ENCODE measurements around the gene EDEM3. TPM values are rescaled to one million over a fixed set of nuclear protein-coding genes. Genes with fewer than 3 reads are reported as not detected.

EDEM3 gene
- total RNA-seq, 1 experiment from 2014 or later, result 44.5 TPM

GRCh38 chr1:184792450-184792969, 37.9 kb upstream of the EDEM3 start:
- peak overlapping the region; percentile 38 for H3K4me3 Mint-ChIP-seq (ENCODE audit: low read depth, unreplicated experiment)
- TF ChIP-seq CTCF (IDR thresholded peaks at IDR 0.05; ENCODE audit: unreplicated experiment), result no peak
- no TSS peak for BruUV-seq (replicated peaks)
- CTCF ChIA-PET, result no interaction called here
- no peaks in the 10 kb centered on the region for H3K36me3 Mint-ChIP-seq (ENCODE audit: insufficient read depth, unreplicated experiment)
- H3K27me3 Mint-ChIP-seq (ENCODE audit: unreplicated experiment), result no peaks in the 10 kb centered on the region
- intact Hi-C loops (cut with micrococcal nuclease; ENCODE audit: unreplicated experiment), result loop anchor here (2.0 kb wide), 1 partner anchor 38 kb away; the partner anchor contains the start of gene EDEM3
- peaks cover 41% of the 10 kb centered on the region for H3K4me1 Mint-ChIP-seq (ENCODE audit: low read depth, unreplicated experiment)
- peak; percentile 71 for DNase-seq
- H3K27ac Mint-ChIP-seq (ENCODE audit: unreplicated experiment), result peak overlapping the region; percentile 86
- H3K9me3 Mint-ChIP-seq (ENCODE audit: low read depth, unreplicated experiment), result no peaks in the 10 kb centered on the region

- no TSS peak for BruUV-seq (replicated peaks)
- DNase-seq, result no peak
- CTCF ChIA-PET, result interaction anchor here (0.7 kb wide), 1 partner anchor 127 kb away, joined by 3 read pairs; no protein-coding TSS in a partner anchor
- TF ChIP-seq CTCF (IDR thresholded peaks at IDR 0.05; ENCODE audit: unreplicated experiment), result no peak
- Mint-ChIP-seq H3K9me3 (ENCODE audit: low read depth, unreplicated experiment) (no peaks in the 10 kb centered on the region), H3K4me3 (ENCODE audit: low read depth, unreplicated experiment) (no peak overlapping the region), H3K36me3 (ENCODE audit: insufficient read depth, unreplicated experiment) (no peaks in the 10 kb centered on the region), H3K27ac (ENCODE audit: unreplicated experiment) (no peak overlapping the region), H3K4me1 (ENCODE audit: low read depth, unreplicated experiment) (peaks cover 41% of the 10 kb centered on the region), H3K27me3 (ENCODE audit: unreplicated experiment) (no peaks in the 10 kb centered on the region)
- intact Hi-C loops (cut with micrococcal nuclease; ENCODE audit: unreplicated experiment), result no loop called here
Observed at GRCh38 chr1:184791550-184791900, 36.9 kb upstream of the EDEM3 start.

- Mint-ChIP-seq H3K9me3 (ENCODE audit: low read depth, unreplicated experiment) (no peaks in the 10 kb centered on the region), H3K27me3 (ENCODE audit: unreplicated experiment) (no peaks in the 10 kb centered on the region), H3K27ac (ENCODE audit: unreplicated experiment) (no peak overlapping the region), H3K4me1 (ENCODE audit: low read depth, unreplicated experiment) (peaks cover 41% of the 10 kb centered on the region), H3K4me3 (ENCODE audit: low read depth, unreplicated experiment) (no peak overlapping the region), H3K36me3 (ENCODE audit: insufficient read depth, unreplicated experiment) (no peaks in the 10 kb centered on the region)
- TF ChIP-seq CTCF (IDR thresholded peaks at IDR 0.05; ENCODE audit: unreplicated experiment), result no peak
- intact Hi-C loops (cut with micrococcal nuclease; ENCODE audit: unreplicated experiment), result no loop called here
- CTCF ChIA-PET, result interaction anchor here (0.7 kb wide), 1 partner anchor 127 kb away, joined by 3 read pairs; no protein-coding TSS in a partner anchor
- no peak for DNase-seq
- BruUV-seq (replicated peaks), result no TSS peak
Observed at GRCh38 chr1:184790642-184791549, 36.2 kb upstream of the EDEM3 start.

- H3K9me3 Mint-ChIP-seq (ENCODE audit: low read depth, unreplicated experiment), result no peaks in the 10 kb centered on the region
- CTCF ChIA-PET, result interaction anchor here (0.6 kb wide), 1 partner anchor 38 kb away, joined by 5 read pairs; no protein-coding TSS in a partner anchor
- no peaks in the 10 kb centered on the region for H3K36me3 Mint-ChIP-seq (ENCODE audit: insufficient read depth, unreplicated experiment)
Observed at GRCh38 chr1:184789884-184790283, 35.2 kb upstream of the EDEM3 start.

More at GRCh38 chr1:184789884-184790283, 35.2 kb upstream of the EDEM3 start:
- no TSS peak for BruUV-seq (replicated peaks)
- intact Hi-C loops (cut with micrococcal nuclease; ENCODE audit: unreplicated experiment), result no loop called here
- Mint-ChIP-seq H3K27me3 (ENCODE audit: unreplicated experiment) (no peaks in the 10 kb centered on the region), H3K27ac (ENCODE audit: unreplicated experiment) (no peak overlapping the region), H3K4me1 (ENCODE audit: low read depth, unreplicated experiment) (peaks cover 38% of the 10 kb centered on the region), H3K4me3 (ENCODE audit: low read depth, unreplicated experiment) (no peak overlapping the region)
- no peak for TF ChIP-seq CTCF (IDR thresholded peaks at IDR 0.05; ENCODE audit: unreplicated experiment)
- DNase-seq, result no peak
